NAMALWA (cell line): ENCODE measurements around the gene FAF1.
A peak's percentile ranks its signal among the peaks of the same experiment; 100 is the strongest.

Experiments used
- DNase-seq: peaks from one replicate; pipeline ENCODE4 v3.0.0-alpha.2; 2015; ENCODE audit warnings: low spot score

FAF1 gene

GRCh38 chr1:50490640-50491039, 469.4 kb downstream of the FAF1 start:
- DNase-seq = no peak

GRCh38 chr1:50488876-50489275, 471.2 kb downstream of the FAF1 start:
- DNase-seq = no peak

- no peak for DNase-seq
These were observed 471.7 kb downstream of the FAF1 start for GRCh38 chr1:50488356-50488755.

- DNase-seq = no peak
These were observed 472.3 kb downstream of the FAF1 start for GRCh38 chr1:50487725-50488124.

- DNase-seq = no peak
These were observed 478.8 kb downstream of the FAF1 start for GRCh38 chr1:50481142-50481736.

GRCh38 chr1:50476800-50477199, 483.3 kb downstream of the FAF1 start:
- peak; percentile 5 for DNase-seq

- DNase-seq = no peak
These were observed 484.9 kb downstream of the FAF1 start for GRCh38 chr1:50474859-50475809.

- DNase-seq = no peak
These were observed 486.6 kb downstream of the FAF1 start for GRCh38 chr1:50473513-50473912.

- DNase-seq = no peak
These were observed 488.1 kb downstream of the FAF1 start for GRCh38 chr1:50471967-50472366.

GRCh38 chr1:50462964-50463363, 497.1 kb downstream of the FAF1 start:
- DNase-seq = no peak

- no peak for DNase-seq
These were observed 501.6 kb downstream of the FAF1 start for GRCh38 chr1:50458507-50458906.

- DNase-seq = no peak
These were observed 505.2 kb downstream of the FAF1 start for GRCh38 chr1:50454911-50455310.

GRCh38 chr1:50453266-50453665, 506.8 kb downstream of the FAF1 start:
- no peak for DNase-seq

- no peak for DNase-seq
These were observed 507.4 kb downstream of the FAF1 start for GRCh38 chr1:50452700-50453099.

- no peak for DNase-seq
These were observed 509.0 kb downstream of the FAF1 start for GRCh38 chr1:50450861-50451653.

- no peak for DNase-seq
These were observed 512.1 kb downstream of the FAF1 start for GRCh38 chr1:50447961-50448360.

- no peak for DNase-seq
These were observed 518.9 kb downstream of the FAF1 start for GRCh38 chr1:50441183-50441582.

GRCh38 chr1:50438945-50439344, 521.1 kb downstream of the FAF1 start:
- no peak for DNase-seq

GRCh38 chr1:50436489-50436888, 523.6 kb downstream of the FAF1 start:
- DNase-seq = no peak

- no peak for DNase-seq
These were observed 530.1 kb downstream of the FAF1 start for GRCh38 chr1:50430010-50430405.

- DNase-seq = no peak
These were observed 532.0 kb downstream of the FAF1 start for GRCh38 chr1:50427818-50428779.
